ENCODE data around the gene MAP3K14.

The MAP3K14 gene

DNA sequence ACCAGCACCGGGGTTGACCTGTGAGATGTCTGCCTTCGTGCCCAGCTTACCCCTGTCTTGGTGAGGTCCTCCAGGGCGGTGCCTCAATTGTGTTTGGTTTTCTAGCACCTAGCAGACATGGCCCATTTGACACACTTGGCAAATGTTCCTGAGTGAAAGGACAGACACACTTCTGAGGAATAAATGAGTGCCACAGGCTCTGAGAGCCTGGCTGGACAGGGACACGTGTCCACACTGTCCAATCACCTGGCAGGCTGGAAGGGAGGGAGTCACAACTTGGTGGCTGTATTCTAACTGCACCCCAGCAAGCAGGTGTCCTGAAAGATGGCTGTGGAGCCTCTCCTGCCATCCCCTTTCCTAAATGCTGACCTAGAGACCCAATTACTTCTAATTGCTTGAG, 7.4 kb downstream of the MAP3K14 start:
- TF ChIP-seq POLR2AphosphoS5 (IDR thresholded peaks at IDR 0.05; ENCODE audit: low read depth, low read length) (no peak), FOXP2 (optimal IDR thresholded peaks at IDR 0.05; ENCODE audit: borderline replicate concordance, extremely low read depth, extremely low read length, insufficient read depth) (no peak), TAF1 (IDR thresholded peaks at IDR 0.05; ENCODE audit: borderline replicate concordance, insufficient read depth, low read length) (no peak), SIN3A (IDR thresholded peaks at IDR 0.05; ENCODE audit: borderline replicate concordance, insufficient read depth, low read length) (no peak)
- TF ChIP-seq, protein P1, sequence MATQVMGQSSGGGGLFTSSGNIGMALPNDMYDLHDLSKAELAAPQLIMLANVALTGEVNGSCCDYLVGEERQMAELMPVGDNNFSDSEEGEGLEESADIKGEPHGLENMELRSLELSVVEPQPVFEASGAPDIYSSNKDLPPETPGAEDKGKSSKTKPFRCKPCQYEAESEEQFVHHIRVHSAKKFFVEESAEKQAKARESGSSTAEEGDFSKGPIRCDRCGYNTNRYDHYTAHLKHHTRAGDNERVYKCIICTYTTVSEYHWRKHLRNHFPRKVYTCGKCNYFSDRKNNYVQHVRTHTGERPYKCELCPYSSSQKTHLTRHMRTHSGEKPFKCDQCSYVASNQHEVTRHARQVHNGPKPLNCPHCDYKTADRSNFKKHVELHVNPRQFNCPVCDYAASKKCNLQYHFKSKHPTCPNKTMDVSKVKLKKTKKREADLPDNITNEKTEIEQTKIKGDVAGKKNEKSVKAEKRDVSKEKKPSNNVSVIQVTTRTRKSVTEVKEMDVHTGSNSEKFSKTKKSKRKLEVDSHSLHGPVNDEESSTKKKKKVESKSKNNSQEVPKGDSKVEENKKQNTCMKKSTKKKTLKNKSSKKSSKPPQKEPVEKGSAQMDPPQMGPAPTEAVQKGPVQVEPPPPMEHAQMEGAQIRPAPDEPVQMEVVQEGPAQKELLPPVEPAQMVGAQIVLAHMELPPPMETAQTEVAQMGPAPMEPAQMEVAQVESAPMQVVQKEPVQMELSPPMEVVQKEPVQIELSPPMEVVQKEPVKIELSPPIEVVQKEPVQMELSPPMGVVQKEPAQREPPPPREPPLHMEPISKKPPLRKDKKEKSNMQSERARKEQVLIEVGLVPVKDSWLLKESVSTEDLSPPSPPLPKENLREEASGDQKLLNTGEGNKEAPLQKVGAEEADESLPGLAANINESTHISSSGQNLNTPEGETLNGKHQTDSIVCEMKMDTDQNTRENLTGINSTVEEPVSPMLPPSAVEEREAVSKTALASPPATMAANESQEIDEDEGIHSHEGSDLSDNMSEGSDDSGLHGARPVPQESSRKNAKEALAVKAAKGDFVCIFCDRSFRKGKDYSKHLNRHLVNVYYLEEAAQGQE (IDR thresholded peaks at IDR 0.05; ENCODE audit: insufficient read depth in 1 of 2, low read depth in 2 of 2, low read length in 2 of 2): no peak

DNA sequence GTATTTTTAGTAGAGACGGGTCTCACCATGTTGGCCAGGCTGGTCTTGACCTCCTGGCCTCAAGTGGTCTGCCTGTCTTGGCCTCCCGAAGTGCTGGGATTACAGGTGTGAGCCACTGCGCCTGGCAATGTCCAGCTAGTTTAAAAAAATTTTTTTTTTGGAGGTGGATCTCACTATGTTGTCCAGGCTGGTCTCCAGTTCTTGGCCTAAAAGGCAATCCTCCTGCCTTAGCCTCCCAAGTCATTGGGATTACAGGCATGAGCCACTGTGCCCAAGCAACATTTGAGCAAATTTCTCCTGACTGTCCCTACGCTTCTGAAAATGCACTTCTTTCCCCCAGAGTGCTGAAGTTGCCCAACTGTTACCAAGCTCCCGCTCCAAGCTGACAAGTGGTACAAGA, 8.0 kb downstream of the MAP3K14 start:
- TF ChIP-seq SIN3A (IDR thresholded peaks at IDR 0.05; ENCODE audit: borderline replicate concordance, insufficient read depth, low read length): no peak
- no peak for TF ChIP-seq FOXP2 (optimal IDR thresholded peaks at IDR 0.05; ENCODE audit: borderline replicate concordance, extremely low read depth, extremely low read length, insufficient read depth)
- TF ChIP-seq, protein P1 (IDR thresholded peaks at IDR 0.05; ENCODE audit: insufficient read depth in 1 of 2, low read depth in 2 of 2, low read length in 2 of 2): no peak
- TF ChIP-seq TAF1 (IDR thresholded peaks at IDR 0.05; ENCODE audit: borderline replicate concordance, insufficient read depth, low read length): no peak
- TF ChIP-seq POLR2AphosphoS5 (IDR thresholded peaks at IDR 0.05; ENCODE audit: low read depth, low read length): no peak

DNA sequence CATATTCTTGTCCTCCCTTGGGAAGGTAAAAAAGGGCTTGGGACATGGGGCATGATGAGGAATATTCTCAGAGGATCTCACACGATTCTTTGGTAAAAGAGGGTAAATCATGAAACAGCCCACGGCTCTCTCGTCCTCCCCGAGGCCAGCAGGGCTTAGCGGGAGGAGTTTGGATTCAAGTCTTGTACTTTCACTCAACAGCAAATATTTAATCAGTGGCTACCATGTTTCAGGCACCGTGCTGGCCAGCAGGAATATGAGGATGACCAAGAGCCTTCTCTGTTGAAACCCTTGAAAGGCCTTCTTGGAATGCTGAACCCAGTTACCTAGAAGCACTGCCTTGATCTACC, 8.8 kb downstream of the MAP3K14 start:
- TF ChIP-seq SIN3A (IDR thresholded peaks at IDR 0.05; ENCODE audit: borderline replicate concordance, insufficient read depth, low read length) (no peak), TAF1 (IDR thresholded peaks at IDR 0.05; ENCODE audit: borderline replicate concordance, insufficient read depth, low read length) (no peak), POLR2AphosphoS5 (IDR thresholded peaks at IDR 0.05; ENCODE audit: low read depth, low read length) (no peak), FOXP2 (optimal IDR thresholded peaks at IDR 0.05; ENCODE audit: borderline replicate concordance, extremely low read depth, extremely low read length, insufficient read depth) (no peak)
- TF ChIP-seq, protein P1 (IDR thresholded peaks at IDR 0.05; ENCODE audit: insufficient read depth in 1 of 2, low read depth in 2 of 2, low read length in 2 of 2): no peak

DNA sequence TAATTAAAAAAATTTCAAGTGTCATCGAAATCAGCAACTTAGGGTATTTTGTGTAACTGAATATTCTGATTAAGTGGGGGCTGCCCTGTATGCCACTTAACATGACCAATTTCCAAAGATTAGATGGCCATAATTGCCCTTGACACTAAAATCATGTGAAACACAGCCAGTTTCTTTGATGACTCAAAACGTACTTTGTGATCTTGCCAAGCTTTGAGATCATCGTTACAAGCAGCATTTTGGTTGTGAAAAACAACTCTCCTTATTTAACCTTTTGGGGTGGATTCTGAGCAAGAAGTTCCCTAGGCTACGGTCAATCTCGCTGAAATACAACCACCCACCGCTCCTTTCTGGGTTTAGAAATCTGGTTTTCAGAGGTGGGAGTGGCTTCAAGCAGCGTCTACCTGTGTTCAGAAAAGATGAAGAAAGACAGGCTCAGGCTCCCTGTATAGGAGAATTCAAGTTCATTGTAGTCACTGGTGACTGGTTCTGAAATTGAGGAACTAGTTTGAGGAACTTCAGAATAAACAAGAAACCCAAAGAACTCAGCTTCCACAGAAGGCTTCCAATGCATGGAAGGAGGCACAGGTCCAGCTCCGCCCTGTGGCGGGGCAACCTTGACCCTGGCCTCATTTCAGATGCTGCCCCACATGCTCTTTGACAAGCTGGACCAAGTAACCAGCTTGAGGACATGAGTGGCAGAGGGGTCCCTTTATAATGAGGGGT, 9.4 kb downstream of the MAP3K14 start:
- TF ChIP-seq FOXP2 (optimal IDR thresholded peaks at IDR 0.05; ENCODE audit: borderline replicate concordance, extremely low read depth, extremely low read length, insufficient read depth): no peak
- no peak for TF ChIP-seq POLR2AphosphoS5 (IDR thresholded peaks at IDR 0.05; ENCODE audit: low read depth, low read length)
- TF ChIP-seq, protein P1 (IDR thresholded peaks at IDR 0.05; ENCODE audit: insufficient read depth in 1 of 2, low read depth in 2 of 2, low read length in 2 of 2): no peak
- no peak for TF ChIP-seq TAF1 (IDR thresholded peaks at IDR 0.05; ENCODE audit: borderline replicate concordance, insufficient read depth, low read length)
- TF ChIP-seq SIN3A (IDR thresholded peaks at IDR 0.05; ENCODE audit: borderline replicate concordance, insufficient read depth, low read length): no peak

All from PFSK-1 (cell line).